HK-2 (cell line): Measurements from ENCODE around the gene RSRC2.
A peak's percentile ranks its signal among the peaks of the same experiment; 100 is the strongest.
"Not testable (repeated sequence)": the region's sequence is repeated elsewhere in the genome, so short reads cannot be mapped to it uniquely, and the experiment has no call there.

Experiments used
- DNase-seq: peaks from one replicate; pipeline ENCODE4 v3.0.0-alpha.2; 2018; ENCODE audit not compliant: unreplicated experiment

The RSRC2 gene

GRCh38 chr12:122526683-122527477, at the start of gene RSRC2, which contains the start of gene KNTC1:
TSS of gene RSRC2 (minus strand) at chr12:122526936. CDS start at chr12:122526853, 83 bp downstream.
TSS of gene KNTC1 (plus strand) at chr12:122527249. CDS start at chr12:122530064, 2,815 bp downstream.
- DNase-seq, result peak; percentile 97

GRCh38 chr12:122571821-122572220, 45.1 kb upstream of the RSRC2 start:
- no peak for DNase-seq

GRCh38 chr12:122570006-122570405, 43.3 kb upstream of the RSRC2 start:
- DNase-seq, result peak; percentile 26

GRCh38 chr12:122569288-122569687, 42.6 kb upstream of the RSRC2 start:
- no peak for DNase-seq

GRCh38 chr12:122566816-122567215, 40.1 kb upstream of the RSRC2 start:
- not testable (repeated sequence) for DNase-seq

GRCh38 chr12:122563361-122563760, 36.6 kb upstream of the RSRC2 start:
- DNase-seq, result no peak

GRCh38 chr12:122560138-122560537, 33.4 kb upstream of the RSRC2 start:
- no peak for DNase-seq

- no peak for DNase-seq
Observed at GRCh38 chr12:122558745-122559641, 32.3 kb upstream of the RSRC2 start.

- DNase-seq, result no peak
Observed at GRCh38 chr12:122547330-122547729, 20.6 kb upstream of the RSRC2 start.

- no peak for DNase-seq
Observed at GRCh38 chr12:122545855-122546254, 19.1 kb upstream of the RSRC2 start.

GRCh38 chr12:122544537-122544936, 17.8 kb upstream of the RSRC2 start:
- DNase-seq, result no peak

GRCh38 chr12:122538496-122538895, 11.8 kb upstream of the RSRC2 start:
- DNase-seq, result no peak

GRCh38 chr12:122537021-122537420, 10.3 kb upstream of the RSRC2 start:
- no peak for DNase-seq

- no peak for DNase-seq
Observed at GRCh38 chr12:122533856-122534255, 7.1 kb upstream of the RSRC2 start.

- no peak for DNase-seq
Observed at GRCh38 chr12:122528992-122529391, 2.3 kb upstream of the RSRC2 start.

GRCh38 chr12:122528582-122528981, 1.8 kb upstream of the RSRC2 start:
- DNase-seq, result no peak

- DNase-seq, result no peak
Observed at GRCh38 chr12:122527478-122527944, 775 bp upstream of the RSRC2 start.

GRCh38 chr12:122523846-122524718, 2.7 kb downstream of the RSRC2 start:
- DNase-seq, result no peak

GRCh38 chr12:122523280-122523679, 3.5 kb downstream of the RSRC2 start:
- DNase-seq, result no peak

- no peak for DNase-seq
Observed at GRCh38 chr12:122520676-122521075, 6.1 kb downstream of the RSRC2 start.

- DNase-seq, result no peak
Observed at GRCh38 chr12:122519418-122519817, 7.3 kb downstream of the RSRC2 start.

GRCh38 chr12:122518908-122519307, 7.8 kb downstream of the RSRC2 start:
- DNase-seq, result no peak
